ENCODE data around the gene PARD3. TPM values are rescaled to one million over a fixed set of nuclear protein-coding genes. Genes with fewer than 3 reads are reported as not detected.

PARD3 gene
- total RNA-seq, 1 donor from 2014 or later, result 35.4 TPM

- FAIRE-seq, result no peak
- no peaks in the 10 kb centered on the region for H3K9me3 ChIP-seq (ENCODE audit: insufficient read depth, low read depth, low read length)
- no peak overlapping the region for H2AFZ ChIP-seq (ENCODE audit: low read depth, low read length)
- Mint-ChIP-seq H3K27ac (ENCODE audit: unreplicated experiment) (no peak overlapping the region), H3K27me3 (ENCODE audit: low read depth, unreplicated experiment) (no peaks in the 10 kb centered on the region), H3K4me1 (ENCODE audit: low read depth, unreplicated experiment) (peaks cover 2% of the 10 kb centered on the region), H3K4me3 (ENCODE audit: unreplicated experiment) (no peak overlapping the region), H3K36me3 (ENCODE audit: low read depth, unreplicated experiment) (no peaks in the 10 kb centered on the region), H3K9me3 (ENCODE audit: unreplicated experiment) (no peaks in the 10 kb centered on the region)
- no peaks in the 10 kb centered on the region for H3K4me1 ChIP-seq (ENCODE audit: insufficient read depth, low read length)
- no peak overlapping the region for H3K27ac ChIP-seq (ENCODE audit: low read depth, low read length)
- H3K4me3 ChIP-seq (ENCODE audit: insufficient read depth, low read depth, low read length), result no peak overlapping the region
- no peak for DNase-seq (ENCODE audit: low read depth)
- H3K36me3 ChIP-seq (ENCODE audit: insufficient read depth, low read length), result no peaks in the 10 kb centered on the region
- H3K4me2 ChIP-seq (ENCODE audit: low read length), result no peak overlapping the region
- no peak for TF ChIP-seq EZH2 (IDR thresholded peaks at IDR 0.05; ENCODE audit: insufficient read depth, low read length)
- TF ChIP-seq CTCF (IDR thresholded peaks at IDR 0.05; ENCODE audit: insufficient read depth, low read depth, low read length), result no peak
- no peaks in the 10 kb centered on the region for H3K79me2 ChIP-seq (ENCODE audit: insufficient read depth, low read length)
- no peaks in the 10 kb centered on the region for H3K27me3 ChIP-seq (ENCODE audit: insufficient read depth, low read length)
- no peaks in the 10 kb centered on the region for H4K20me1 ChIP-seq (ENCODE audit: insufficient read depth, low read length)
- H3K9ac ChIP-seq (ENCODE audit: low read length), result no peak overlapping the region
Observed at GRCh38 chr10:34151481-34151880, 663.6 kb downstream of the PARD3 start.

GRCh38 chr10:34150103-34150502, 665.0 kb downstream of the PARD3 start:
- H3K4me1 ChIP-seq (ENCODE audit: insufficient read depth, low read length), result no peaks in the 10 kb centered on the region
- Mint-ChIP-seq H3K27ac (ENCODE audit: unreplicated experiment) (no peak overlapping the region), H3K27me3 (ENCODE audit: low read depth, unreplicated experiment) (no peaks in the 10 kb centered on the region), H3K4me3 (ENCODE audit: unreplicated experiment) (no peak overlapping the region), H3K36me3 (ENCODE audit: low read depth, unreplicated experiment) (no peaks in the 10 kb centered on the region), H3K9me3 (ENCODE audit: unreplicated experiment) (no peaks in the 10 kb centered on the region), H3K4me1 (ENCODE audit: low read depth, unreplicated experiment) (peaks cover 12% of the 10 kb centered on the region)
- H3K9me3 ChIP-seq (ENCODE audit: insufficient read depth, low read depth, low read length), result no peaks in the 10 kb centered on the region
- no peak overlapping the region for H3K9ac ChIP-seq (ENCODE audit: low read length)
- no peaks in the 10 kb centered on the region for H4K20me1 ChIP-seq (ENCODE audit: insufficient read depth, low read length)
- H3K27me3 ChIP-seq (ENCODE audit: insufficient read depth, low read length), result no peaks in the 10 kb centered on the region
- no peak overlapping the region for H2AFZ ChIP-seq (ENCODE audit: low read depth, low read length)
- TF ChIP-seq EZH2 (IDR thresholded peaks at IDR 0.05; ENCODE audit: insufficient read depth, low read length) (no peak), CTCF (IDR thresholded peaks at IDR 0.05; ENCODE audit: insufficient read depth, low read depth, low read length) (no peak)
- DNase-seq (ENCODE audit: low read depth) (no peak), FAIRE-seq (no peak)
- no peak overlapping the region for H3K4me3 ChIP-seq (ENCODE audit: insufficient read depth, low read depth, low read length)
- no peaks in the 10 kb centered on the region for H3K36me3 ChIP-seq (ENCODE audit: insufficient read depth, low read length)
- no peaks in the 10 kb centered on the region for H3K79me2 ChIP-seq (ENCODE audit: insufficient read depth, low read length)
- no peak overlapping the region for H3K4me2 ChIP-seq (ENCODE audit: low read length)
- no peak overlapping the region for H3K27ac ChIP-seq (ENCODE audit: low read depth, low read length)

GRCh38 chr10:34148305-34148657, 666.8 kb downstream of the PARD3 start:
- Mint-ChIP-seq H3K27ac (ENCODE audit: unreplicated experiment) (no peak overlapping the region), H3K36me3 (ENCODE audit: low read depth, unreplicated experiment) (no peaks in the 10 kb centered on the region), H3K27me3 (ENCODE audit: low read depth, unreplicated experiment) (no peaks in the 10 kb centered on the region), H3K4me3 (ENCODE audit: unreplicated experiment) (no peak overlapping the region), H3K4me1 (ENCODE audit: low read depth, unreplicated experiment) (peaks cover 12% of the 10 kb centered on the region), H3K9me3 (ENCODE audit: unreplicated experiment) (no peaks in the 10 kb centered on the region)
- H3K27me3 ChIP-seq (ENCODE audit: insufficient read depth, low read length), result no peaks in the 10 kb centered on the region
- no peaks in the 10 kb centered on the region for H3K79me2 ChIP-seq (ENCODE audit: insufficient read depth, low read length)
- no peak overlapping the region for H3K4me2 ChIP-seq (ENCODE audit: low read length)
- H3K4me1 ChIP-seq (ENCODE audit: insufficient read depth, low read length), result no peaks in the 10 kb centered on the region
- no peaks in the 10 kb centered on the region for H4K20me1 ChIP-seq (ENCODE audit: insufficient read depth, low read length)
- TF ChIP-seq CTCF (IDR thresholded peaks at IDR 0.05; ENCODE audit: insufficient read depth, low read depth, low read length), result no peak
- no peak for TF ChIP-seq EZH2 (IDR thresholded peaks at IDR 0.05; ENCODE audit: insufficient read depth, low read length)
- H3K9me3 ChIP-seq (ENCODE audit: insufficient read depth, low read depth, low read length), result no peaks in the 10 kb centered on the region
- H3K4me3 ChIP-seq (ENCODE audit: insufficient read depth, low read depth, low read length), result no peak overlapping the region
- no peak overlapping the region for H3K27ac ChIP-seq (ENCODE audit: low read depth, low read length)
- DNase-seq (ENCODE audit: low read depth) (no peak), FAIRE-seq (no peak)
- H2AFZ ChIP-seq (ENCODE audit: low read depth, low read length), result no peak overlapping the region
- H3K9ac ChIP-seq (ENCODE audit: low read length), result no peak overlapping the region
- H3K36me3 ChIP-seq (ENCODE audit: insufficient read depth, low read length), result no peaks in the 10 kb centered on the region

All from astrocyte (in vitro differentiated cells and primary cell).